Activated CD4-positive, alpha-beta T cell treated with anti-CD3 and anti-CD28 coated beads, Interleukin-2, Interleukin-4, amounts not matched to agents 100 ng/mL and 50 ng/mL, durations not matched to agents 16 hours and 8 hours (primary cell): ENCODE results near the gene LSM5.
"Not testable (repeated sequence)": the region's sequence is repeated elsewhere in the genome, so short reads cannot be mapped to it uniquely, and the experiment has no call there.

Source experiments
- DNase-seq: peaks from one replicate; pipeline ENCODE4 v3.0.0-alpha.2; 2020; ENCODE audit warnings: low spot score

Gene LSM5

DNA sequence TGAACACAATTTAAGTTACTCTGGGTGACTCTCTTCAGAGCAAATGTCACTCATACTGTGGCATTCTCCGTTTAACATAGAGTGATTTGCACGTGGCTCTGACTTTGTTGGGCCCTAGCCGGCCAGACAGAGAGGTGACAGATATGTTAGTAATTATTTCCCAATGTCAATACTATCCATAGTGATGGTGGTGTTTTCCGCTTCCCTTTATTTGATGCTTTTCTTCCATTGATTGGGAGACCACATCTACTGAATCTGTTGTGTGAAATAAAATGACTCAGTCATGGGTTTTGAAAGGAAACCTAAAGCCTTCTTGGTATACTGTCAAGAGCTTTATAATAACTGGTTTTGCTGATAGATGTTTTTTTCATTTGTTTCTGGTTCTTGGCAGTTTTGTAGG lies 12.5 kb upstream of the LSM5 start:
- DNase-seq, result peak; percentile 60

DNA sequence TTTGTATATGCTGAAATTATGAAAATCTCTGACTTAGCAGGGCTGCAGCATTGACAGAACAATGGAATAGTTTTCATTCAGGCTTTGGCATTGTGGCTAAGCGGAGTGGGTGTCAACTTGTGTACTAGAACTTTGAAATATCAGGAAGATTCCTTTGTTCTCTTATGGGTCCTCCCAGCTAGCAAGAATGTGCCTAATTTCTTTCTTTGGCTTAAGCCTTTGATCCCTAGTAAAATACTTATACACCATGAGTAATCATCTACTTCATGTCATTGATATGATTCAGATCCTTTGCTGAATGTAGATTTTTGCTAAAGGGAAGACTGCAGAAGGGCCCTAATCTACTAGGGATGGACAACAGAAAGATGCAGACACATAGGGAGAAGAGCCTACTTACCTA lies 11.3 kb upstream of the LSM5 start:
- no peak for DNase-seq

DNA sequence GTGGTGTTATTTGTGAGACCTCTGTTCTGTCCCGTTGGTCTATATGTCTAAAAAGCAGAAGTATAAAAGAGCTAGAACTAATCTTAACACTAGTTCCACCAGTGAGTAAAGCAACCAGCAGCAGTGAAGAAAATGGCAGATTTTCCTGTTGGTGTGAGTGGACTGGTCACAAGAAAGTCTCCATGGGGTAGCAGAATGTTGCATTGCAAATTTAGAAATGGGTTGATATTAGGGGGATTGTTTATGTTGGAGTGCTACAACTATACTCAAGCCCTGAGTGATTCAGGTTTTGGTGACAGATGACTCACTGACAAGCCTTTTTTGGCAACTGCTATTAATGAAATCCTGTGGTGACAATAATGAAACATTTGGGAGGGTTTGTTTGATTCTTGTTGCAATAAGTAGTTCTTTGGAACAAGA lies 10.8 kb upstream of the LSM5 start:
- DNase-seq, result peak; percentile 46

DNA sequence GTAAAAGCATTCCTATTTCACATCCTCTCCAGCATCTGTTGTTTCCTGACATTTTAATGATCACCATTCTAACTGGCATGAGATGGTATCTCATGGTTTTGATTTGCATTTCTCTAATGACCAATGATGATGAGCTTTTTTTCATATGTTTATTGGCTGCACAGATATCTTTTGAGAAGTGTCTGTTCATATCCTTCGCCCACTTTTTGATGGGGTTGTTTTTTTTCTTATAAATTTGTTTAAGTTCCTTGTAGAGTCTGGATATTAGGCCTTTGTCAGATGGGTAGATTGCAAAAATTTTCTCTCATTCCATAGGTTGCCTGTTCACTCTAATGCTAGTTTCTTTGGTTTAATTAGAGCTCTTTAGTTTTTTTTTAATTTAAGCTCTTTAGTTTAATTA lies 10.0 kb upstream of the LSM5 start:
- not testable (repeated sequence) for DNase-seq

DNA sequence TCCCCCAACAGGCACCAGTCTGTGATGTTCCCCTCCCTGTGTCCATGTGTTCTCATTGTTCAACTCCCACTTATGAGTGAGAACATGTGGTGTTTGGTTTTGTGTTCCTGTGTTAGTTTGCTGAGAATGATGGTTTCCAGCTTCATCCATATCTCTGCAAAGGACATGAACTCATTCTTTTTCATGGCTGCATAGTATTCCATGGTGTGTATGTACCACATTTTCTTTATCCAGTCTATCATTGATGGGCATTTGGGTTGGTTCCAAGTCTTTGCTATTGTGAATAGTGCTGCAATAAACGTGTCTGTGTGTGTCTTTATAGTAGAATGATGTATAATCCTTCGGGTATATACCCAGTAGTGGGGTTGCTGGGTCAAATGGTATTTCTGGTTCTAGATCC lies 9.6 kb upstream of the LSM5 start:
- DNase-seq, result not testable (repeated sequence)

DNA sequence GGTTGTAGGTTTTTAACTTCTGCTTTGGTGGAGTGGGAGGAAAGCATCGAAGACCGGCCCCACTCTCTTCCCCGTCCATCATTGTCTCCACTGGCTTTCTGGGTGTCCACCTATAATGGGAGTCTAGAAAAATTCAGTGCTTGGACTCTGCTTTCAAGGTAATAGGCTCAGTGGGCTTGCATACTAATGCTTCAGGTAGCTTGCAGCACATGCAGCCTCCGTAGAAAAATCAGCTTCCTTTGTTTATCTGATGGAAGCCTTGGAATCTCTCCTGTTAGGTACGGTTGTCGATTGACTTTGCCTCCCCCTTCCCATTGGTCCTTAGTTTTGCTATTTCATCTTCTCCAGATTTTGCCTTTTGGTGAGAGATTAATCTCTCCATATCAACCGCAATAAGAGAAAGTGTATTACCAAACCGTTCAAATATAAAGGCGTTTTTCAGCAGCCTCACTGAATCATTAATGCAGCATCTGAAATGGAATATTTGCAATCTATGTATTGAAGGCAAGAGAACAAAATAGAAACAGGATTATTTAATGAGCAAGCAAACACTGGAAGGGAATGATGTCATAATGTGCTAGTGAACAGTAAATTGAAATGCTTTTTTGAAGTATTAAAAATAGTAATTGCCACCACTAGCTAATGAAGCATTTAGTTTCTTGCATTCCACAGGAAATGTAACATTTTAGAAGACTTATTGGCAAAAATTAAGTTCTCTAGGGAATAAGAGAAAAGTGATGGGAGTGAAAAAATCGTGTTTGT lies 6.1 kb upstream of the LSM5 start:
- no peak for DNase-seq

DNA sequence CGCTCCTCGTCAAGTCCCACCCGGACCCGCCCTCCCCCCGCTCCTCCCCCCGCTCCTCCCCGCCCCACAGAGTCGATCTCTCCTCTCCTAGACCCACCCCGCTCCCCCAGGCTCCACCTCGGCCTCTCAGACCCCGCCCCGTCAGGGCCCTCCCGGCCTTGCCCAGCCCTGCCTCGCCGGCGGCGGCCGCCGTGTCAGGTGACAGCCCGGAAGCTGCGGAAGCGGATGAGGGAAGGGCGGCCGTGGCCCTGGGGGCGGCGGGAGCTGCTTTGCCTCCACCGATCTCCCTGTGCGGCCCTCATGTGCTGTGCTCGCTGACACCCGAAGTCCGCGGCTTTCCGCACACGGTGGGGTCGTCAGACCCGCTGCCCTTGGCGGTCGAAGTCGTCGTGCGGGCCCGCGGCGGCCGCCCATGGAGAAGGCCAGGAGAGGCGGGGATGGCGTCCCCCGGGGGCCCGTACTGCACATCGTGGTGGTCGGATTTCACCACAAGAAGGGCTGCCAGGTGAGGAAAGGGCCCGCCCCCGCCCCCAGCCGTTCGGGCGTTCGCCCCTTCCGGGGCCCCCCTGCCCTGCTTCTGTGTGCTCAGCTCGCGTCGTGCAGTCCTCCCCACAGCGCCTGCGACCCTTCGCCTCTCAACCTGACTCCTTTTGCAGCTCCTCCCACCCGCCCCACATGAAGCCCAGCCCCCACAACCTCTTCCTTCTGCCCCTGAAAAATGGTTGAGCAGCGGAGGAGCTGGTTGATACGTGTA lies 5.3 kb upstream of the LSM5 start, which contains the start of gene AVL9:
Gene AVL9 (plus strand): TSS at position 192 of the 754 bp plus-strand sequence. CDS start 221 bp downstream, at position 413.
- DNase-seq, result peak; percentile 98

DNA sequence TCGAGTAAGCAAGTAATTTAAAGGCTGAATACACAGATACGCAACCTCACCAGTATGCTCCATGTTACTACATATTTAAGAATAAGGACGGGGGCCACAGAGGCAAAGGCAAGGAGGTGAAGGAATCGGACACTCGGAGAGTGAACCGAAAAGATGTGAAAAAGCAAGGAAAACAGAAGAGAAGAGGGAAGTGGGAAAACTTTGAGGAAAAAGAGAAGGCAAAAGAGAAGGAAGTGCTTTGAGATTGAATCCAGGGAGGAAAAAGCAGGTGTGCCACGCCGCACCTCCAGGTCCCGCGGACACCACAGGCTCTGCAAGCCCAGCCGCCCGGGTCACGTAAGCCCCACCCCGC lies 4.7 kb upstream of the LSM5 start:
- DNase-seq, result no peak

DNA sequence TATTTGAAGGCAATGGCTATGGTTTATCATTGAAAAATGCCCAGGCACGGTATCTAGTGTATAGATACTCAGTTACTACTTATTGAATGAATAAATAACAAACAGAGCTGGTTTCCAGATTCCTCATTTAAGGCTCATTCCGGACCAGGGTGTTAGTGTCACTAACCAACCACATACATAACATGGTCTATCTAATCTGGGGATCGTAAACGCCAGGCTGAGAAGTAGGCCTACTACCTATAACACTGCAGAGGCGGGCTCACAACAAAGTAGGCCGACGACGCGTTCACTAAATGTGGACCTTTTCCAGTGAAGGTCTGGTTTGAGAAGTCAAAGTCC lies 423 bp downstream of the LSM5 start:
- no peak for DNase-seq

DNA sequence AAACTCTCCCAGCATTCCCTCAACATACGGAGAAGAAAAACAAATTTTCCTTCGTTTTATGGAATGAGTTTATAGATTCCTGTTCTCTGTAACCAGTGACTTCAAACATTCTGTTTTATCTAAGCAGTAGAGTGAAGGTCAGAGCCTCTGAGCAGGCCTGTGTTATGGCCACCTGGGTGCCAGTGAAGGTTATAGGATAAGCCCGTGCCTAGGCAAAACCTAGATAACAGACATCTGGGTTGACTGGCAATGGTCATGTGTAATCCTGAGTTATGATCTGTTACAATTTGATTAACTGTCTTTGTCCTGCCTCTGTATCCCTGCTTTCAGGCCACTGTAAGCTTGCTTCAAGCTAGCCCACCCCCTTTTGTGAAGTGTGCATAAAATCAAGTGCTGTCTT lies 8.3 kb downstream of the LSM5 start:
- DNase-seq, result no peak

DNA sequence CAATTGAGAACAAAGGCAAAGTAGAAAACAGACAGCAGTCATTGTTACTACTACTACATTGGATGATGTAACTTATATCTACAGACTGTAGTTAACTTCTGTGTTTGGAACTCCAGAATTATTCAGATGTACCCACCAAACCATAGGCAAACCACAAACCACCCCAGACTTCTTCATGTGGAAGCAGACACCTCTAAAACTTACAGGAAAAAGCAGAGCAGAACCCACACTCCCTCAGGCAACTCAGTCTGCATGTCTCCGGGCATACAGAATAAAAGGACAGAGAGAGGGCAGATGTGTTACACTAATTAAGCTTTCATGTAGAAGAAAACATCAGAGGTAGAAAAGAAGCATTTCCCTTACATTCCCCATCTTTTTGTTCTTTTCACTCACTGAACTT lies 9.0 kb downstream of the LSM5 start:
- no peak for DNase-seq

DNA sequence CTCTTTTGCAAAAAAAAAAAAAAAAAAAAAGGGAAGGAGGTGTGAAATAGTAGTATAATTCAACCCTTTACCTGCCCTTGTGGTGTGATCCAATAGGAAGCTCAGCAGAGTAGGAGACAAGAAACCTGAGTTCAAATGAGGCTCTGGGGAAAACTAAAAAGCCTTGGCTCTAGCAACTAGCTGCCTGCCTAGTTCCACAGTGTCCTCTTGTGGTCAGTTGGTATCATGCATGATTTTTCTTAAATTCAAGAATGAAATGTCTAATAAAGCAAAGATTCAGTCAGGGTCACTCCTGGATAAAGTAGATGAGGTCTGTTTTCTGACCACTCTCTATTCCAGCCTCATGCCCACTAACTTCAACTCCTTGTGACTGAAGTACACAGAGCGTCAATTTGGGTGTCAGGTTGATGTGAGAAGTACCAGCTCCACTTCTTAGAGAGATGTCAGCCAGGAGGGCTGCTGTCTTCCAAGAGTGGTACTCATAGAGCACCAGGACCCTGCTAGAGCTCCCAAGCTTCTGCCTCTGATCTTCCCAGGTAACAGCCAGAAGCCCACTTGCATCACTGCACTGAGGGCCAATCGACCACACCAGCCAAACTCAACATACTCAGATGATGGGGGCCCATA lies 10.5 kb downstream of the LSM5 start:
- peak; percentile 23 for DNase-seq

DNA sequence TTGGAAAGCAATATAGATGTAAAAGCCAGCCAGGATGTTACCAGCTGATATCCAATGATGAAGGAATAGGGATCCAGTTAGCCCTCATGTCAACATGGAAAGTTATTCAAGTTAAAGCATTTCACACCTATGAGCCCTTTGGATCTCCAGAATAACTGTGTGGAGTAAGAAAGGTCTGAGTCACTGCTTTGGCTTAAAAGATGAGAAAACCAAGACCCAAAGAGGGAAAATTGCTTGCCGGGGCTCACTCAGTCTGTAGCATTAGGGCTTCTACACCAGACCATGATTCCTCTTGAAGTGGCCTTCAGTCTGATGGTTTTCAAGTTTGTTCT lies 12.6 kb downstream of the LSM5 start:
- DNase-seq, result no peak

DNA sequence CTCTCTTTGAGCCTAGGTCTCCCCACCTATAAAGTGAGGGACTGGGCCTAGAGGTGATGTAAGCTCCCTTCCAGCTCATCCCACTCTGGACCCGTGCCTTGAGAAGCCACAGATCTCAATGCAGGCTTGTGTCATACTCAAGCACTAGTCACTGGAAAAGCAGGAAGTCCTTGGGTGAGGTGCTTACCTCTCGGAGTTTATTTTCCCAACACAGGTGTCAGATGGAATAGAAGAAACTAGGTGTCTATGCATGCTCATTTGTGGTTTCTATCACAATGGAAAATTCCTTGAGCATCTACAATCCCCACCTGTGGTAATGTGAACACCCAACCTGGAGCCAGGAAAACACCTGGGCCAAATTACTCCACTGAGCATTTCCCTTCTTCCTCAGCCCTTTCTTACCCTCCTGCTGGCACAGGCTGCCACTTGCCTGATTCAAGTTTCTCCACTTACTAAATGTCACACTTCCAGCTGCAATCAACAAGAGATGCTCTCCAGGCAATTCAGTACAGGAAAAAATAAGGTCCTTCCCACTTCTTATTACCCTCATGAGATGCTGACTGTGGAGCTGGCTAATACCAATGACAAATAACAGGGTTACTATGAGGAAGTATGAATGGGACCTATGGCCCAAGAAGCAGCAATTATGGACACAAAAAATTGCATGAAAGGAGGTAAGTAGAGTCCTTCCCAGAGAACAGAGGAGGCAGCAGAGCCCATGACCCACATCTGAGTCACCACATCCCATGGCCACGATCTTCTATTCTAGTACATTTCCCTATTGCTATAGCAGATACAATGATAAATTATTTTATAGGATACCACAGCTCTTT lies 13.1 kb downstream of the LSM5 start:
- no peak for DNase-seq

DNA sequence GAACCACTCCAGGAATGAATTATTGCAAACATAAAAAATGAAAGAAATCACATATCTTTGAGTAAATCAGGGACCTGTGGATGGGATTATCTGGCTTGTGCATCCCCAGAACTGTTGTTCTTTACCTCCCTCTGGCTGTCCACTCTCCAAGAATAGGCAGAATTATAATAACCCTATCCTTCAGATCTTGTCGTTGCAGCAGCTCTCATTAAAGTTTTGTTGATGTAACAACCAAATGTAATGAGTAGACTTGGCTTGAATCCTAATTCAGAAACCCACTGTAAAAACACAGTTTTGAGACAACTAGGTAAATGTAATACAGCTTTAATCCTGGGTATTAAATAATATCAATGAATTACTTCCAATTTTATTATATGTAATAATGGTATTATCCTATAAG lies 16.2 kb downstream of the LSM5 start:
- DNase-seq, result no peak

DNA sequence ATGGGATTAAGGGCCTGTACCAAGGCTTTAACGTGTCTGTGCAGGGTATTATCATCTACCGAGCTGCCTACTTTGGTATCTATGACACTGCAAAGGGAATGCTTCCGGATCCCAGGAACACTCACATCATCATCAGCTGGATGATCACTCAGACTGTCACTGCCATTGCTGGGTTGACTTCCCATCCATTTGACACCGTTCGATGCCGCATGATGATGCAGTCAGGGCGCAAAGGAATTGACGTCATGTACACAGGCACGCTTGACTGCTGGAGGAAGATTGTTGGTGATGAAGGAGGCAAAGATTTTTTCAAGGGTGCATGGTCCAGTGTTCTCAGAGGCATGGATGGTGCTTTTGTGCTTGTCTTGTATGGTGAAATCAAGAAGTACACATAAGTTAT lies 18.2 kb downstream of the LSM5 start:
- DNase-seq, result no peak

DNA sequence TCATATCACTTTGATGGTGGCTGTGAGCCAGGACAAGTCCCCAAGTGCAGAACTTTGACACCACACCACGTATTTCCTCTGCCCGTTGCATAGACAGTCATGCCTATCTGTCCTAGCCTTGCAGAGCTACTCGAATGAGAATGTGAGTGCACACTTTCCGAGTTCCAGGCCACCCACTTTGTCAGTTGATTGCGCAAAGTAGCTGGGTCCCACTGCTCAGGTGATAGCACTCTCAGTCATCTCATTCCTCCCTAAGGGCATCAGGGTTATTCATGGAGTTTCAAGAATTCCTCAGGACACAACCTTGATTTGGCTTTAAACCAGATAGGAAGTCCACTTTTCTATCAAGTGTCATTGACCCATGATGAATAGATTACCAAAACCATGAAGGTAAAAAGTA lies 19.3 kb downstream of the LSM5 start:
- DNase-seq, result no peak

DNA sequence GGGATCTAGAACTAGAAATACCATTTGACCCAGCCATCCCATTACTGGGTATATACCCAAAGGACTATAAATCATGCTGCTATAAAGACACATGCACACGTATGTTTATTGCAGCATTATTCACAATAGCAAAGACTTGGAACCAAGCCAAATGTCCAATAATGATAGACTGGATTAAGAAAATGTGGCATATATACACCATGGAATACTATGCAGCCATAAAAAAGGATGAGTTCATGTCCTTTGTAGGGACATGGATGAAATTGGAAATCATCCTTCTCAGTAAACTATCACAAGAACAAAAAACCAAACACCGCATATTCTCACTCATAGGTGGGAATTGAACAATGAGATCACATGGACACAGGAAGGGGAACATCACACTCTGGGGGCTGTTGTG lies 20.2 kb downstream of the LSM5 start:
- not testable (repeated sequence) for DNase-seq

DNA sequence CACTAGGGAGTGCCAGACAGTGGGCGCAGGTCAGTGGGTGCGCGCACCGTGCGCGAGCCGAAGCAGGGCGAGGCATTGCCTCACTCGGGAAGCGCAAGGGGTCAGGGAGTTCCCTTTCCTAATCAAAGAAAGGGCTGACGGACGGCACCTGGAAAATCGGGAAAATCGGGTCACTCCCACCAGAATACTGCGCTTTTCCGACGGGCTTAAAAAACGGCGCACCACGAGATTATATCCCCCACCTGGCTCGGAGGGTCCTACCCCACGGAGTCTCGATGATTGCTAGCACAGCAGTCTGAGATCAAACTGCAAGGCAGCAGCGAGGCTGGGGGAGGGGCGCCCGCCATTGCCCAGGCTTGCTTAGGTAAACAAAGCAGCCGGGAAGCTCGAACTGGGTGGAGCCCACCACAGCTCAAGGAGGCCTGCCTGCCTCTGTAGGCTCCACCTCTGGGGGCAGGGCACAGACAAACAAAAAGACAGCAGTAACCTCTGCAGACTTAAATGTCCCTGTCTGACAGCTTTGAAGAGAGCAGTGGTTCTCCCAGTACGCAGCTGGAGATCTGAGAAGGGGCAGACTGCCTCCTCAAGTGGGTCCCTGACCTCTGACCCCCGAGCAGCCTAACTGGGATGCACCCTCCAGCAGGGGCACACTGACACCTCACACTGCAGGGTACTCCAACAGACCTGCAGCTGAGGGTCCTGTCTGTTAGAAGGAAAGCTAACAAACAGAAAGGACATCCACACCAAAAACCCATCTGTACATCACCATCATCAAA lies 25.4 kb downstream of the LSM5 start:
- not testable (repeated sequence) for DNase-seq

DNA sequence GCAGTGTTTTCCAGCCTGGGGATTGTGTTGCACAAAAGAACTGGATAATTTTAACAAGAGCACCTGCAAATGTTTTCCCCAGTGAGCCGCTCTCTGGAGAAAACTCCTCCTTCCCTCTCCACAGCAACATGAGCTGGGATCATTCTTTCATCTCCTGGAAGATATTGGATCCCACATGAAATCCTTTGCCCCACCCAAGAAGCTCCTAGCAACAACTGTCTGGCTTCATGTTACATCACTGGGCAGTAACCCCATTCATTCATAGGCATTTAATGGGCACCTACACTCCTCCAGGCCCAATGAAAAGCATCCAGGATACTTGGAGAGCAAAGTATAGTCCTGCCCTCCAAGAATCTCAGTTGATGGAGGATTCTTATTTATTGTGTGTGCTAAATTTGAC lies 27.2 kb downstream of the LSM5 start:
- DNase-seq, result no peak

DNA sequence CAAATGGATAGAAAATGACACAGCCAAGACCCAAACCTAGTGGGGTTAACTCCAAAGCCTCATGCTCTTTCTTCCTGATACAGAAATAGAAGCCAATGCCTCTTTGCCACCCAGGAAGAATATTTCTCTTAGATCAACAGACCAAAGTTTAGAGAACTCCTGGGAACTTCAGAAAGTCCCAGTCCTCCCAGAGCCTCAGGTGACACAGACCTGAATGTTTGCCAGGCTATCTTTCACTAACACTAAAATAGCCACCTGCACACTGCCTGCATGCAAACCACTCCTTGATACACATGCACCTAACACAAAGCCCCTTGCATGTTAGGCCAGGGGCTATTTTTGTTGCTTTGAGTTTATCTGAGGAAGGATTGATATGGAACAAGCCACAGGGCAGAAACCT lies 27.7 kb downstream of the LSM5 start:
- no peak for DNase-seq

DNA sequence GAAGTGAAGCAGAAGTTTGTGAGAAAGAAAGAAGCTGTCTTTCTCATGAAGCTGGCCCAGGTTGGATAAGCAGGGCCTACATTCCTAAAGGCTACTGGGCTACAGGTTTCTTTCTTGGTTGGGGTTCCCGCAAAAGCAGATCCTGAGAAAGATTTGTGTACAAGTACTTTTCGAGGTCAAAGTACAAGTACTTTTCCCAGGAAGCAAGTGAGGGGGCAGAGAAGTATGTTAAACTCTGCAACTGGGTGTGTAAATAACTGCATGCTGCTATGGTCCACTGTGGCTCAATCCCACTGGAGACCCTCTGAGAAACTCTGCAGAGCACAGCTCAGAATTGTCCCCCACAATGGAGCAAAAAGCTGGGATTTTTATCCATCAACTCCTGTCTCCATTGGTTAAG lies 28.7 kb downstream of the LSM5 start:
- no peak for DNase-seq
